GM12892 (cell line): ENCODE data around the gene BCORL1.

Source experiments
- POLR2A ChIP-seq: IDR thresholded peaks from 2 replicates; pipeline ENCODE4 v1.6.1; 2011; ENCODE audit warnings: low read depth, low read length, control low read depth
- TAF1 ChIP-seq: IDR thresholded peaks from 2 replicates; pipeline ENCODE4 v1.6.1; 2011; ENCODE audit warnings: low read depth, mild to moderate bottlenecking, control low read depth, low read length, borderline replicate concordance

DNA sequence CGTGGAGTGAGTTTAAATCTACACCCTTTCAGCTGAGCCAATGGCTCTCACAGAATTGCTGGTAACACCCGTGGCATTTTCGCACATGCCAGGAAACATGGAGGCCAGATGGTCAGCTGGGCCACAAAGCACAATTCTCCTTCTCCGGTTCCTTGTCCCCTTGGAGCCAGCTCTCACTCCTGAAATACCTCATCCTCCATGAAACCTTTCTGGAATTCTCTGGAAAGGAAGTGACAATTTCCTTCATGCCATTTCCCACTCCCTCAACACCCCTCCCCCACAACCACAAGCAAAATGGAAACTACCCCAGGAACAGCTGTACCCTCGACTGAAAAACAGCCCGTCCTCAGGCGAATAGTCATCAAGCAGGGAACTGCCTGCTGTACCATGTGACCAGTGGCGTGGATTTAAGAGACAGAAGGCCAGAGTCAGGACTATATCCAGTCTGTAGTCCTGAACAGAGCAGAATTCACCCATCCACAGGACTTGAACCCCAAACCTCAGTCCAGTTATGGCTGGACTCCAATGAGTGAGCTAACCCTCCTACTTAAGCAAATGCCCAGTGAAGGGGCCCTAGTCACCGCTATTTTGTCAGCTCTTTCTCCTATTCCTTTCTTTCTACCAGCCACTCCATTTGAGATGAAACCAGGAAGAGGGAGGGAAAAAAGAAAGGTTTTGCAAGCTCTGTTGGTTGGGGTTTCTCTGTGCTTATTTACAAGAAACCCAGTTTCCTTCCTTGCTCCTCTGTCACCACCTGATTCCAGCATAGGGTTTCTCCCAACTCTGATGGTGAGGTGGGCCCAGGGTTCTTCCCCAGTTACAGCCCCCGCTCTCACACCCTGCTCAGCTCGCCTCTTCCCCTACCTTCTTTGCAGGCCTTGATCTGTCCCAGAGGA, 103.4 kb downstream of the BCORL1 start:
- TF ChIP-seq TAF1: no peak
- TF ChIP-seq POLR2A: no peak
